OCI-LY3 (cell line): Measurements from ENCODE around the gene PAQR6.

Experiments
- CTCF ChIP-seq: fragments of 200-600, 300-600 bp; sonication (generic); IDR thresholded peaks from 2 replicates; pipeline ENCODE4 v1.5.1; 2014; ENCODE audit warnings: antibody characterized with exemption, low read length, low read depth
- EZH2phosphoT487 ChIP-seq: fragments of 200-600 bp; shearing (Covaris generic); IDR thresholded peaks from 2 replicates; pipeline ENCODE4 v1.6.1; 2018; ENCODE audit warnings: antibody characterized with exemption, mixed run types, low read depth

DNA sequence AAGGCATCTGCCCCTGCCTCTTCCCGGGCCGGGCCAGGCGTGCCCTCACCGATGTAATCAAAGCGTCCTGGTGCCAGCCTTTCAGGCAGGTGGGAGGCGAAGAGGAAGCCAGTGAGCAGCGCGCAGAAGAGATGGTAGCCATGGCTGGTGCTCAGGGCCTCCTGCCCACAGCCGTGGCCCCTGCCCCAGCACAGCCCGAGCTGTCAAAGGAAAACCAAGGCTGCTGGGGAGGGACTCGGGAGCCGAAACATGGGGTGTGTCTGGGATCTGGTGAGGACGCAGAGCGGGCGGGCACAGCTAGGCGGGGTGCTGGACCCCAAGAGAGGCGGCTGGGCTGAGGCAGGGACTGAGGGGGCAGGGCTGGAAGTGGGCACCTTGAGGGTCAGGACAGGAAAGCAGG is 3.1 kb downstream of the PAQR6 start:
- TF ChIP-seq CTCF (no peak), EZH2phosphoT487 (no peak)
